BJ (cell line): ENCODE data around the gene MAST2. TPM values are rescaled to one million over a fixed set of nuclear protein-coding genes. Genes with fewer than 3 reads are reported as not detected.

Experiments
- CTCF ChIA-PET: fragments of 350-600 bp; formaldehyde crosslinking; extraction: SDS; loops from one replicate; lab custom pipeline; 2021; ENCODE audit warnings: antibody characterized with exemption, inconsistent platforms; lab: Yijun Ruan, JAX
- POLR2A ChIA-PET: fragments of 300-600 bp; sonication (Branson Sonifier 250); formaldehyde crosslinking; extraction: SDS; loops from one replicate; lab custom pipeline; 2021; ENCODE audit warnings: antibody characterized with exemption; lab: Charles Lee
- DNase-seq: peaks from one replicate; pipeline ENCODE4 v3.0.0-alpha.2; 2011; ENCODE audit warnings: low read depth
- H3K27me3 ChIP-seq: 2 replicates; pipeline ENCODE4 v1.6.0; 2011; ENCODE audit warnings: low read length; ENCODE audit not compliant: control insufficient read depth, insufficient read depth
- H3K36me3 ChIP-seq: 2 replicates; pipeline ENCODE4 v1.5.1; 2011; ENCODE audit warnings: low read length; ENCODE audit not compliant: control insufficient read depth, insufficient read depth
- H3K4me3 ChIP-seq: 2 replicates; pipeline ENCODE4 v1.5.1; 2011; ENCODE audit warnings: low read depth, mild to moderate bottlenecking, control low read depth, low read length
- CTCF ChIP-seq: IDR thresholded peaks from 2 replicates; pipeline ENCODE4 v1.5.1; 2011; ENCODE audit warnings: low read depth, mild to moderate bottlenecking, control low read depth, inconsistent platforms, low read length, moderate library complexity; ENCODE audit not compliant: insufficient read depth
- polyA plus RNA-seq: library from polyadenylated mRNA; depleted of rRNA; stranded (reverse); fragments of >200 nt; gene quantifications from 2 replicates; pipeline ENCODE4 v1.2.3, GENCODE V29; 2011

The MAST2 gene
- polyA plus RNA-seq, 1 experiment, result 47.2 TPM

GRCh38 chr1:45789601-45790000 lies 13.8 kb upstream of the MAST2 start:
- no peak overlapping the region for H3K4me3 ChIP-seq
- POLR2A ChIA-PET, result no interaction called here
- no peak for TF ChIP-seq CTCF
- no peaks in the 10 kb centered on the region; the same call in none of the 2 replicates for H3K27me3 ChIP-seq
- DNase-seq, result no peak
- CTCF ChIA-PET, result no interaction called here
- H3K36me3 ChIP-seq, result no peaks in the 10 kb centered on the region

GRCh38 chr1:45792744-45793143 lies 10.7 kb upstream of the MAST2 start:
- H3K36me3 ChIP-seq, result no peaks in the 10 kb centered on the region
- ChIA-PET POLR2A (no interaction called here), CTCF (no interaction called here)
- H3K4me3 ChIP-seq, result no peak overlapping the region
- no peak for TF ChIP-seq CTCF
- DNase-seq, result no peak
- no peaks in the 10 kb centered on the region; the same call in 1 of the 2 replicates for H3K27me3 ChIP-seq

- ChIA-PET POLR2A (no interaction called here), CTCF (no interaction called here)
- H3K27me3 ChIP-seq, result no peaks in the 10 kb centered on the region
- DNase-seq, result no peak
- no peak for TF ChIP-seq CTCF
- H3K4me3 ChIP-seq, result no peak overlapping the region
- no peaks in the 10 kb centered on the region for H3K36me3 ChIP-seq
These were observed 9.3 kb upstream of the MAST2 start for GRCh38 chr1:45793942-45794604.

- no peak for TF ChIP-seq CTCF
- ChIA-PET POLR2A (no interaction called here), CTCF (no interaction called here)
- Histone ChIP-seq H3K36me3 (no peaks in the 10 kb centered on the region), H3K4me3 (no peak overlapping the region), H3K27me3 (no peaks in the 10 kb centered on the region)
- DNase-seq, result no peak
These were observed 7.0 kb upstream of the MAST2 start for GRCh38 chr1:45796381-45796780.

GRCh38 chr1:45796946-45797345 lies 6.5 kb upstream of the MAST2 start:
- H3K27me3 ChIP-seq, result no peaks in the 10 kb centered on the region
- TF ChIP-seq CTCF, result no peak
- H3K36me3 ChIP-seq, result no peaks in the 10 kb centered on the region
- no peak for DNase-seq
- POLR2A ChIA-PET, result no interaction called here
- H3K4me3 ChIP-seq, result no peak overlapping the region
- CTCF ChIA-PET, result no interaction called here
